Measurements from ENCODE around the gene CABP4. TPM values are rescaled to one million over a fixed set of nuclear protein-coding genes. Genes with fewer than 3 reads are reported as not detected.
A peak's percentile ranks its signal among the peaks of the same experiment; 100 is the strongest.

Gene CABP4
- total RNA-seq, 1 experiment from 2014 or later, result not detected

- peak within 1 kb of the TSS; percentile 83 for H3K4me2 ChIP-seq (ENCODE audit: low read length)
- no peaks in the 10 kb centered on the region for H3K27me3 ChIP-seq (ENCODE audit: insufficient read depth, low read length)
- RAD21 ChIA-PET (ENCODE audit: low non-redundant PET in 1 of 2, low total read pairs in 2 of 2, uncharacterized antibody in 2 of 2, unreplicated experiment in 2 of 2), result interaction anchor here in 1 of 2 experiments (1.1 kb wide), 1 partner anchor 81 kb away, joined by 4 read pairs; the partner anchor contains the start of gene PPP1CA
- BruUV-seq (replicated peaks), result TSS peak; percentile 82
- CTCF ChIA-PET, result interaction anchor here (1.0 kb wide), 1 partner anchor 81 kb away, joined by 4 read pairs; the partner anchor contains the start of gene PPP1CA
- H2AFZ ChIP-seq (ENCODE audit: low read depth, low read length, poor library complexity, severe bottlenecking), result peak within 1 kb of the TSS; percentile 95
- ATAC-seq, result peak; percentile 98
- H3K4me3 ChIP-seq (replicated peaks in 1 of 2; ENCODE audit: low read depth in 1 of 2, low read length in 2 of 2), result peak within 1 kb of the TSS; percentile 51 to 61
- no peaks in the 10 kb centered on the region for H4K20me1 ChIP-seq (ENCODE audit: insufficient read depth)
- POLR2A ChIA-PET, result interaction anchor here (1.0 kb wide), 1 partner anchor 14 kb away, joined by 9 read pairs; the partner anchor contains the start of gene TMEM134
- TF ChIP-seq, protein P1, sequence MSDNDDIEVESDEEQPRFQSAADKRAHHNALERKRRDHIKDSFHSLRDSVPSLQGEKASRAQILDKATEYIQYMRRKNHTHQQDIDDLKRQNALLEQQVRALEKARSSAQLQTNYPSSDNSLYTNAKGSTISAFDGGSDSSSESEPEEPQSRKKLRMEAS (IDR thresholded peaks at IDR 0.05), result peak; percentile 100
- TF ChIP-seq SP1 (IDR thresholded peaks at IDR 0.05; ENCODE audit: low read depth) (peak; percentile 77), POLR2AphosphoS5 (IDR thresholded peaks at IDR 0.05; ENCODE audit: low read depth, low read length) (peak; percentile 62; the same call in 1 of the 2 replicates), CBX3 (IDR thresholded peaks at IDR 0.05; ENCODE audit: low read depth) (peak; percentile 100), ELF1 (IDR thresholded peaks at IDR 0.05; ENCODE audit: borderline replicate concordance, low read depth) (no peak; the same call in 1 of the 2 replicates), CEBPB (IDR thresholded peaks at IDR 0.05; ENCODE audit: low read depth) (no peak), YY1 (IDR thresholded peaks at IDR 0.05; ENCODE audit: extremely low read depth, insufficient replicate concordance, low read depth, low read length) (peak; percentile 99), EGR1 (IDR thresholded peaks at IDR 0.05; ENCODE audit: low read depth) (no peak), SIN3A (IDR thresholded peaks at IDR 0.05; ENCODE audit: low read depth) (no peak), EZH2phosphoT487 (IDR thresholded peaks at IDR 0.05; ENCODE audit: borderline replicate concordance) (no peak)
- TF ChIP-seq, protein P2, sequence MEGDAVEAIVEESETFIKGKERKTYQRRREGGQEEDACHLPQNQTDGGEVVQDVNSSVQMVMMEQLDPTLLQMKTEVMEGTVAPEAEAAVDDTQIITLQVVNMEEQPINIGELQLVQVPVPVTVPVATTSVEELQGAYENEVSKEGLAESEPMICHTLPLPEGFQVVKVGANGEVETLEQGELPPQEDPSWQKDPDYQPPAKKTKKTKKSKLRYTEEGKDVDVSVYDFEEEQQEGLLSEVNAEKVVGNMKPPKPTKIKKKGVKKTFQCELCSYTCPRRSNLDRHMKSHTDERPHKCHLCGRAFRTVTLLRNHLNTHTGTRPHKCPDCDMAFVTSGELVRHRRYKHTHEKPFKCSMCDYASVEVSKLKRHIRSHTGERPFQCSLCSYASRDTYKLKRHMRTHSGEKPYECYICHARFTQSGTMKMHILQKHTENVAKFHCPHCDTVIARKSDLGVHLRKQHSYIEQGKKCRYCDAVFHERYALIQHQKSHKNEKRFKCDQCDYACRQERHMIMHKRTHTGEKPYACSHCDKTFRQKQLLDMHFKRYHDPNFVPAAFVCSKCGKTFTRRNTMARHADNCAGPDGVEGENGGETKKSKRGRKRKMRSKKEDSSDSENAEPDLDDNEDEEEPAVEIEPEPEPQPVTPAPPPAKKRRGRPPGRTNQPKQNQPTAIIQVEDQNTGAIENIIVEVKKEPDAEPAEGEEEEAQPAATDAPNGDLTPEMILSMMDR (IDR thresholded peaks at IDR 0.05 in 2 of 3, conservative IDR thresholded peaks at IDR 0.05 in 1 of 3; ENCODE audit: borderline replicate concordance in 1 of 3, insufficient read depth in 1 of 3, low read depth in 2 of 3, low read length in 2 of 3), result 0 out of 6 replicates have a peak, but pooled peaks of 1 of the 3 experiments have one; percentile 11
- peaks cover 7% of the 10 kb centered on the region; the same call in 1 of the 2 replicates for H3K79me2 ChIP-seq (ENCODE audit: insufficient read depth, low read length)
- H3K9me3 ChIP-seq (ENCODE audit: control insufficient read depth in 1 of 2, insufficient read depth in 1 of 2, low read depth in 1 of 2, low read length in 2 of 2), result no peaks in the 10 kb centered on the region
- H3K36me3 ChIP-seq (ENCODE audit: control insufficient read depth in 1 of 2, insufficient read depth in 2 of 2, low read length in 2 of 2), result no peaks in the 10 kb centered on the region
- peaks cover 7 to 28% of the 10 kb centered on the region in 2 experiments; a peak in 3 of 4 replicates for H3K4me1 ChIP-seq (ENCODE audit: control insufficient read depth in 1 of 2, insufficient read depth in 2 of 2, low read length in 2 of 2)
- peak within 1 kb of the TSS; percentile 56 for H3K9ac ChIP-seq (ENCODE audit: low read length)
- intact Hi-C loops (cut with micrococcal nuclease), result no loop called here
- DNase-seq (ENCODE audit: low read depth, low spot score), result peak; percentile 96
- H3K27ac ChIP-seq (ENCODE audit: low read depth, low read length), result peak within 1 kb of the TSS; percentile 46; the same call in 1 of the 2 replicates
- H3K9me2 ChIP-seq (ENCODE audit: insufficient read depth), result no peaks in the 10 kb centered on the region
These were observed 28.0 kb downstream of the CABP4 start, which contains the start of gene AIP for GRCh38 chr11:67482827-67483798. Gene AIP, plus strand, starts transcription at chr11:67483026. Its CDS starts 133 bp downstream, at chr11:67483159.

Data from HCT116 (cell line).